ENCODE results near the gene ACIN1. TPM values are rescaled to one million over a fixed set of nuclear protein-coding genes. Genes with fewer than 3 reads are reported as not detected.

ACIN1 gene
- total and polyA plus RNA-seq, 2 of the 13 experiments (the other 11 are each of a cell fraction or from before 2014, with no cell fraction given) = 165 to 183 TPM

DNA sequence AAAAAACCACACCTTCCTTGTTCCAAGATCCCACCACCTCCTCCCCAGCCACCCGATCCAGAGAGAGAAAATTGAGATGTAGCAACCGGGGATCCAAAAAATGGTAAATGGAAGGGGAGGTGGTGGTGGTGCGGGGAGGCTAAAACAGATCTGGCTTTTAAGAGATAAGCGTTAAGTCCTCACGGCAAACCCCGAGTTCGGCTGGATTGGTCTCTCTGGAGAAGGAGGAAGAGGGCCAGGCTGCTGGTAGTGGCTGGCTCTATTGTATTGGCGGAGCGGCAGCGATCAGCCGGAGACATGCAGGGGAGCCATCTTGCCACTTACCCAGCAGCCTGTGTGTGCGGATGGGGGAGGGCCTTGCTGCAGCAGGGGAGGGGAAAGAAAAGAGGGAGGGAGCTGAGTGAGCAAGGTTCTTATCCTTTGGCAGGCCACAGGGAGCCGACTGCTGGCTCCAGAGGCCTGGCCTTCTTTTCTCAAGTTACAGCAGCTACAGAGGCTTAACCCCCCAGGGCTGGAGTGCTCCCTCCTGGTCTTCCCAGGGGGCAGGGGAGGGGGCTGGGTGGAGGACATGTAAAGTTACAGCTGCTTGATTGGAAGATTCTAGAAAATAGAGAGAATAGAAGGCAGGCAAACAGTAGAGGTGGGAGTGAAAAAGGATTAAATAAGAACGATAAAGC, 23.6 kb downstream of the ACIN1 start (continued):
- TF ChIP-seq FOXA3 (CRISPR knock-in tag; IDR thresholded peaks at IDR 0.05) (peak; percentile 68), CAMTA2 (CRISPR knock-in tag; IDR thresholded peaks at IDR 0.05; ENCODE audit: borderline replicate concordance) (0 out of 2 replicates have a peak, but pooled peaks have one; percentile 31), ZMYM4 (CRISPR knock-in tag; IDR thresholded peaks at IDR 0.05) (peak; percentile 90), CCAR2 (optimal IDR thresholded peaks at IDR 0.05; ENCODE audit: low read depth, low read length) (no peak), KDM2A (CRISPR knock-in tag; IDR thresholded peaks at IDR 0.05; ENCODE audit: borderline replicate concordance, low read depth) (peak; percentile 100), RBFOX2 (IDR thresholded peaks at IDR 0.05; ENCODE audit: low read depth, low read length) (peak; percentile 63), ZNF883 (CRISPR knock-in tag; IDR thresholded peaks at IDR 0.05; ENCODE audit: not compliant biosample characterization) (peak; percentile 63), ARID2 (CRISPR knock-in tag; IDR thresholded peaks at IDR 0.05; ENCODE audit: borderline replicate concordance) (peak; percentile 98), NFYC (CRISPR knock-in tag; IDR thresholded peaks at IDR 0.05) (peak; percentile 37; the same call in 1 of the 2 replicates), EED (CRISPR knock-in tag; IDR thresholded peaks at IDR 0.05) (0 out of 2 replicates have a peak, but pooled peaks have one; percentile 28), RFX1 (IDR thresholded peaks at IDR 0.05) (no peak), MAZ (IDR thresholded peaks at IDR 0.05; ENCODE audit: borderline replicate concordance, low read depth, low read length) (peak; percentile 97), MAZ (CRISPR knock-in tag; IDR thresholded peaks at IDR 0.05; ENCODE audit: low read depth) (peak; percentile 85), RARG (CRISPR knock-in tag; IDR thresholded peaks at IDR 0.05; ENCODE audit: low read depth) (0 out of 2 replicates have a peak, but pooled peaks have one; percentile 67), SRSF4 (IDR thresholded peaks at IDR 0.05; ENCODE audit: low read depth, low read length, poor library complexity, severe bottlenecking) (no peak), THAP11 (CRISPR knock-in tag; IDR thresholded peaks at IDR 0.05) (peak; percentile 89), ZBTB2 (CRISPR knock-in tag; IDR thresholded peaks at IDR 0.05; ENCODE audit: low read depth) (0 out of 2 replicates have a peak, but pooled peaks have one; percentile 54)
- TF ChIP-seq, protein P1, sequence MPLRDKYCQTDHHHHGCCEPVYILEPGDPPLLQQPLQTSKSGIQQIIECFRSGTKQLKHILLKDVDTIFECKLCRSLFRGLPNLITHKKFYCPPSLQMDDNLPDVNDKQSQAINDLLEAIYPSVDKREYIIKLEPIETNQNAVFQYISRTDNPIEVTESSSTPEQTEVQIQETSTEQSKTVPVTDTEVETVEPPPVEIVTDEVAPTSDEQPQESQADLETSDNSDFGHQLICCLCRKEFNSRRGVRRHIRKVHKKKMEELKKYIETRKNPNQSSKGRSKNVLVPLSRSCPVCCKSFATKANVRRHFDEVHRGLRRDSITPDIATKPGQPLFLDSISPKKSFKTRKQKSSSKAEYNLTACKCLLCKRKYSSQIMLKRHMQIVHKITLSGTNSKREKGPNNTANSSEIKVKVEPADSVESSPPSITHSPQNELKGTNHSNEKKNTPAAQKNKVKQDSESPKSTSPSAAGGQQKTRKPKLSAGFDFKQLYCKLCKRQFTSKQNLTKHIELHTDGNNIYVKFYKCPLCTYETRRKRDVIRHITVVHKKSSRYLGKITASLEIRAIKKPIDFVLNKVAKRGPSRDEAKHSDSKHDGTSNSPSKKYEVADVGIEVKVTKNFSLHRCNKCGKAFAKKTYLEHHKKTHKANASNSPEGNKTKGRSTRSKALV (CRISPR knock-in tag; IDR thresholded peaks at IDR 0.05) = no peak
- TF ChIP-seq, protein P2, sequence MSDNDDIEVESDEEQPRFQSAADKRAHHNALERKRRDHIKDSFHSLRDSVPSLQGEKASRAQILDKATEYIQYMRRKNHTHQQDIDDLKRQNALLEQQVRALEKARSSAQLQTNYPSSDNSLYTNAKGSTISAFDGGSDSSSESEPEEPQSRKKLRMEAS (IDR thresholded peaks at IDR 0.05) = peak; percentile 84
- TF ChIP-seq, protein P3, sequence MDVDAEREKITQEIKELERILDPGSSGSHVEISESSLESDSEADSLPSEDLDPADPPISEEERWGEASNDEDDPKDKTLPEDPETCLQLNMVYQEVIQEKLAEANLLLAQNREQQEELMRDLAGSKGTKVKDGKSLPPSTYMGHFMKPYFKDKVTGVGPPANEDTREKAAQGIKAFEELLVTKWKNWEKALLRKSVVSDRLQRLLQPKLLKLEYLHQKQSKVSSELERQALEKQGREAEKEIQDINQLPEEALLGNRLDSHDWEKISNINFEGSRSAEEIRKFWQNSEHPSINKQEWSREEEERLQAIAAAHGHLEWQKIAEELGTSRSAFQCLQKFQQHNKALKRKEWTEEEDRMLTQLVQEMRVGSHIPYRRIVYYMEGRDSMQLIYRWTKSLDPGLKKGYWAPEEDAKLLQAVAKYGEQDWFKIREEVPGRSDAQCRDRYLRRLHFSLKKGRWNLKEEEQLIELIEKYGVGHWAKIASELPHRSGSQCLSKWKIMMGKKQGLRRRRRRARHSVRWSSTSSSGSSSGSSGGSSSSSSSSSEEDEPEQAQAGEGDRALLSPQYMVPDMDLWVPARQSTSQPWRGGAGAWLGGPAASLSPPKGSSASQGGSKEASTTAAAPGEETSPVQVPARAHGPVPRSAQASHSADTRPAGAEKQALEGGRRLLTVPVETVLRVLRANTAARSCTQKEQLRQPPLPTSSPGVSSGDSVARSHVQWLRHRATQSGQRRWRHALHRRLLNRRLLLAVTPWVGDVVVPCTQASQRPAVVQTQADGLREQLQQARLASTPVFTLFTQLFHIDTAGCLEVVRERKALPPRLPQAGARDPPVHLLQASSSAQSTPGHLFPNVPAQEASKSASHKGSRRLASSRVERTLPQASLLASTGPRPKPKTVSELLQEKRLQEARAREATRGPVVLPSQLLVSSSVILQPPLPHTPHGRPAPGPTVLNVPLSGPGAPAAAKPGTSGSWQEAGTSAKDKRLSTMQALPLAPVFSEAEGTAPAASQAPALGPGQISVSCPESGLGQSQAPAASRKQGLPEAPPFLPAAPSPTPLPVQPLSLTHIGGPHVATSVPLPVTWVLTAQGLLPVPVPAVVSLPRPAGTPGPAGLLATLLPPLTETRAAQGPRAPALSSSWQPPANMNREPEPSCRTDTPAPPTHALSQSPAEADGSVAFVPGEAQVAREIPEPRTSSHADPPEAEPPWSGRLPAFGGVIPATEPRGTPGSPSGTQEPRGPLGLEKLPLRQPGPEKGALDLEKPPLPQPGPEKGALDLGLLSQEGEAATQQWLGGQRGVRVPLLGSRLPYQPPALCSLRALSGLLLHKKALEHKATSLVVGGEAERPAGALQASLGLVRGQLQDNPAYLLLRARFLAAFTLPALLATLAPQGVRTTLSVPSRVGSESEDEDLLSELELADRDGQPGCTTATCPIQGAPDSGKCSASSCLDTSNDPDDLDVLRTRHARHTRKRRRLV (CRISPR knock-in tag; IDR thresholded peaks at IDR 0.05) = peak; percentile 80; the same call in 1 of the 2 replicates

Data from HepG2 (cell line).